Measurements from ENCODE around the gene N4BP2L2.

The N4BP2L2 gene

GRCh38 chr13:32468502-32469142, 70.0 kb downstream of the N4BP2L2 start:
- no peak for DNase-seq (ENCODE audit: low read depth)

GRCh38 chr13:32456591-32456990, 82.0 kb downstream of the N4BP2L2 start:
- DNase-seq (ENCODE audit: low read depth): no peak

GRCh38 chr13:32455594-32455903, 83.0 kb downstream of the N4BP2L2 start:
- no peak for DNase-seq (ENCODE audit: low read depth)

DNA sequence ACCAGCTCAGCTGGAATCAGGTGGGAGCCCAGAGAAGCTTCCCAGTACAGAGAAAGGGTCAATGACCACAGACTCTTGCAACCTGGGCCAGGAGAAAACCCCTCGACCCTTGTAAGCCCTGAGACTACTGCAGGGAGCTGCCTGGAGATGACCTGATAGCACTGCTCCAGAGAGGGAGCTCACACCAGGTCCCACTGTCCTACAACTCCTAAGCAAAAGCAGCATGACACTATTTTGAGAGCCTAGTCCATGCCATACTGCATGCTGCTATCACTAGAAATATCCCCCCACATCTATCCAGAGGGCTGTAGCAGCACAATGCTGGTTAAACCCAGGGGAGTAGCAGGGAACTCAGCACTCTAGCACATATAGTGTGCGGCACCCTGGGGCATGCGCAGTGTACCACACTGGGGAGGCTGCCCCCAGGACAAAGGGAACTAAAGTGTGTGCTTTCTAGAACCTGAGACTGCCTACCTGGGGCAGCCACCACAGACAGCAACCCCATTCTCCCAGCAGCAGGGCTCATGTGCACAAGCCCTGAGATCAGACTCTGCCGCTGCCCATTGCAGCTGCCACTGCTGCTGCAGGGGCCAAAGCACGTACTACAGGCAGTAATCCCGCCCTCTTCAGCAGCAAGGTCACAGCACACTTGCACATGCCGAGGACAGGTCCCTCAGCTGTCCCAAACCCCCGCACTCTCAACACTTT, 83.6 kb downstream of the N4BP2L2 start:
- DNase-seq (ENCODE audit: low read depth): no peak

- DNase-seq (ENCODE audit: low read depth): no peak
Measured at GRCh38 chr13:32453981-32454380, 84.6 kb downstream of the N4BP2L2 start.

DNA sequence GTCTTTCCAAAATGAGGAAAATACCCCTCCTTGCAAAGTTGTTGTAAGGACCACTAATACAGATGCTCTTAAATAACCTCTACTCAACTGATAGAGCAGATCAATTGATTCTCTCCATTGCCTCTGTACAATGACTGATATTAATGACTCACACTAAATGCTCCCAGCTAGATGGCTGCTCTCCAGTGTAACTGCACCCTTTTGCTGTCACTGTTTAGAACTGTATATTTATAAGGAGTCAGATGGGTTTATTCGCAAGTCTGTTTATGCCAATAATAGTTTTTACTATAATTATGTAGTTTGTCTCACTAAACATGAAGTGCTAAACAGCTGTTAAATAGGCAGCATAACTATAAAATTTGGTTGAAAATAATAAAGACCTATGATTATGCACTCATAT, 89.6 kb downstream of the N4BP2L2 start:
- DNase-seq (ENCODE audit: low read depth): no peak

DNA sequence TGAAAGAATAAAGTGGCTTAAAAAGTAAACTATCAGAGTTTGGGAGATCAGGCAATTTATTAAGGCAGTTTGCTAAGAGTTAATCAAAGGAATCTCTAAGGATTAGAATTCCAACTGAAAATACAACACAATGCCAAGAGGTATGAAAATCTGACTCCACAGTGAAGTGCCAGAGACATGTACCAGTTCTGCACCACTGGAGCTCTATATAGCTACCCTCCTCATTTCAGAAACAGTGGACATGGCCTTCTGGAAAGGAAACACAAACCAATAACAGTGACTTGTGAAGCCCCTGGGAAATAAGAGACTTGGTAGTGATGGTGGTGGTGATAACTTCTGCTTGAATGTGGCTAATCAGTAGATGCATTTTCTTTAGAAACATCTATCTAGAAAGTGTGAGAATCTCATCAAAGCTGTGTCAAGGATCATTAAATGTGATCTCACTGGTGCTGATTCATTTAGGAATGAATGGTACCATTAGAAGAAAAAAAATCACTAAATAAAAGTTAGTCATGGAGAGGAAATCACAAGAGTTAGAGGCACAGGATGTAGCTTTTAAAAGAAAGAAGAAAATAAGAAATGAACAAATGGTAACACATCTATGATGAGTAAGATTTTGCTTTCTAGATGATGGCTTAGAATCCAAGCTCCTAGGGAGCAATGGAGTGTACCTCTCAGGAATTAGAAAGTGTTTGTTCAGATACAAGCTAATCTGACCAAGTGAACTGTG, 90.5 kb downstream of the N4BP2L2 start:
- no peak for DNase-seq (ENCODE audit: low read depth)

DNA sequence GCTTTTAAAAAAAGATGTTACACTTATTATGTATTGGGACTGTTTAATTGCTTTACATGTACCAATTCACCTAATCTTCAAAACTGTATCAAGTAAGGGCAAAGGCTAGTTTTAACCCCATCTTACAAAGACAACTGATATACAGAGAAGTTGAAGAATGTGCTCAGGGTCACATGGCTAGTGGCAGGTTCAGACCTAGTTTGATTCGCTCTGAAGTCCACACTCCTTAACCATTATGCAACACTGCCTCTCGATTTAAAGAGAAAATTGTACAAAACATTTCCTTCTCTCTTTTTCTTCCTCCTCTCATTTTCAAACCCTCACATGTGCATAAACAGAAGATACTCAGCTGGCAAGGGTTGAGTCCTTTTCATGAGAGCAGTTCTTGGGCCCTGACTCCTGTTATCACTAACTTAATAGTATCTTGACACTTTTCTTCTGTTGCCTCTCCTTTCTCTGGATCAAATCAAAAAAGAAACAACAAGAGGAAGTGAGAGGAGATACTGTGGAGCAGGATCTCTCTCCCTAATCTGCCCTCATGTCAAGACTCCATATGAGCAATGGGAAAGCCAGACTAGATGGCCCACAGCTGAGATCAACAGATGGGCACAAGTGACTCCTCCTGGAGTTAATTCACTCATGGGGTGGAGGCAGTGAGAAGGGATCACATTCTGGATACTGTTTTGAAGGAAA, 91.7 kb downstream of the N4BP2L2 start:
- DNase-seq (ENCODE audit: low read depth): no peak

DNA sequence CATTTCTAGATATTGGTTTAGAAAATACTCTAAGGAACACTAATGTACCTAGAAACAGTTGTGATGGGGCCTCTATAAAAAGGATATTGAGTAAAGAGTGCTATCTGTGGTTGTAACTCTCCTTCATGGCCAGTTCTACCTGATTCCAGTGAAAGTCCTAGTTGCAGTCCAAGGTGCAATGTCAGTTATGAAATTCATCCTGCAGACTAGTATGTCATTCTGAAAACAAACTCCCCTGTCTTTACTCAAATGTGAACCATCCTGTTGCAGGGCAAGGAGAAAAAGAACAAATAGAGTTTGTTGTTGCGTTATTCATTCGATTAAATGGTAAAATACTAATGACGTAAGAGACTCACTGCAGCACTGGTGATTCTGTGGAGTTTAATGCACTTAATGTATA, 92.4 kb downstream of the N4BP2L2 start:
- DNase-seq (ENCODE audit: low read depth): no peak

DNA sequence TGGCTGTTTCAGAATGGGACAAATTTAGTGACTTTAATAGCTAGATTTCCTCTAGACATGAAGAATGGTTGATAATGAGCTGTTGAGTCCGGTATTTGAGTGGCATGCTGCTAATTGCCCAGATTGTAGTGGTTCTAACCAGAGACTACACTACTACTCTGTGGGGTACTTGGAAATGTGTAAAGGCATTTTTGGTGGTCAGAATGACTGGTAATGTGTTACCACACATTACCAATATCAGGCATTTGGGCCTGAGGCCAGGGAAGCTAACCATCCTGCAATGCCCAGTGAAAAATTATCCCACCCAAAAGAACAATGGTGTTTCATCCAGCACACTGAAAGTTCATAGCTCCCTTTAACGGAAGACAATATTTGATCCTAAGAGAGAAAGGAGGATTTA, 93.1 kb downstream of the N4BP2L2 start:
- no peak for DNase-seq (ENCODE audit: low read depth)

- DNase-seq (ENCODE audit: low read depth): no peak
Measured at GRCh38 chr13:32443111-32443510, 95.5 kb downstream of the N4BP2L2 start.

DNA sequence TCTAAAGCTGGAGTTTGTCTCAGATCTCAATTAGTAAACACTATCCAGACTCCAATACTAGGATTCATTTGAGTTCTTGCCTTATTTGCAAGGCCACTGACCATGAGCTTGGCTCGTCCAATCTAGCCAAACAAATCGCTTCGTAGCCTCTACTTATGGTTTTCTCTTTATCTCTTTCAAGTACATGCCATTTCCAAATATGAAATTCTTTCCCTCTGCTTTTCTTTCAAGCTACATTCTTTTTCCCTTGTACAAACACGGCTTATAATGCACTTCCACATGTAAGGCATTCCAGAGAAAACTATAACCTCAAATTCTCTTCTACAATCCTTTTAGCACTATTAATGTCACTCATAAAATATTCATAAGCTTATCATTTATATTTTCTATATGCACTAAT, 99.7 kb downstream of the N4BP2L2 start:
- DNase-seq (ENCODE audit: low read depth): no peak

GRCh38 chr13:32432856-32433255, 105.7 kb downstream of the N4BP2L2 start:
- DNase-seq (ENCODE audit: low read depth): no peak

GRCh38 chr13:32431361-32431760, 107.2 kb downstream of the N4BP2L2 start:
- DNase-seq (ENCODE audit: low read depth): no peak

DNA sequence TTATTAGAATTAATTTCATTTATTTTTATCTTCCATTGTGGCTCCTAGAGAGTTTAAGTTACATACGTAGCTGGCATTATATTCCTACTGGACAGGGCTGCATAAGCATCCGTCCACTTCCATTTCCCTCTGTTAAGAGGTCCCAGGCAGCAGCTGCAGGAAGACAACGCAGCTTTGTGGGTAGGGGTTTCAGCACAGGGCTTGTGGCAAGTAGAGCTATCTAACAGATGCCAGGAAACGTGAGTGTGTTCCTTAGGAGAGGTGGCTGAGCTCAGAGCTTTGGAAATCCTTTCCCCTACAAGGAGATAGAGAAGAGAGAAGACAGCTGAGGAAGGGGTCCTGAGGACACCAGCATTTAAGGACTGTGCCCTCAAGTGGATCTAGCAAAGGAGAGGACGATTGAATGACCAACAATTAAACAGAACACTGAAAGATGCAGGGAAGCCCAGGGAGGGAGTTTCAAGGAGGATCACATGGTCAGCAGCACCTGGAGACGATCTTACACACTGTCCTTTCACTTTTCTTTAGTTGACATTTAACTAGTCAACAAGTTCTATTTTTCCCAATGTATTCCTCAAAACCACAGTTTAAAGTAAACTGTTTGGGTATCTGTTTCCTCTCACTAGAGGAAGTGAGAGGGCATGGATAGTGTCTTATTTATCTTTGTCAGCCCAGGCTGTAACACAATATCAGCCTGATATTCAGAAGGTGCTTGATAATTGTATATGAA, 108.4 kb downstream of the N4BP2L2 start:
- DNase-seq (ENCODE audit: low read depth): no peak

DNA sequence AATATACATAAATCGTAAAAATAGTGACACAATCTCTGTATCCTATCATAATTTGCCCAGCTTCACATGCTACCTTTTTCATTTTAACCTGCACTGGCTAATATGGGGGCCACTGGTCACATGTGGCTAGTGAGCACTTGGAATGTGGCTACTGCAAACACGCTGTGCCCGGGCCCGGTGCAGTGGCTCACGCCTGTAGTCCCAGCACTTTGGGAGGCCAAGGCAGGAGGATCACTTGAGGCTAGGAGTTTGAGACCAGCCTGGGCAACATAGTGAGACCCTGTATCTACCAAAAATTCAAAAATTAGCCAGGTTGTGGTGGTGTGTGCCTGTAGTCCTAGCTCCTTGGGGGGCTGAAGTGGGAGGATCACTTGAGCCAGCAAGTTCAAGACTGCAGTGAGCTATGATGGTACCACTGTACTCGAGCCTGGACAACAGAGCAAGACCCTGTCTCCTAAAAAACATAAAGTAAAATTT, 109.1 kb downstream of the N4BP2L2 start:
- no peak for DNase-seq (ENCODE audit: low read depth)

DNA sequence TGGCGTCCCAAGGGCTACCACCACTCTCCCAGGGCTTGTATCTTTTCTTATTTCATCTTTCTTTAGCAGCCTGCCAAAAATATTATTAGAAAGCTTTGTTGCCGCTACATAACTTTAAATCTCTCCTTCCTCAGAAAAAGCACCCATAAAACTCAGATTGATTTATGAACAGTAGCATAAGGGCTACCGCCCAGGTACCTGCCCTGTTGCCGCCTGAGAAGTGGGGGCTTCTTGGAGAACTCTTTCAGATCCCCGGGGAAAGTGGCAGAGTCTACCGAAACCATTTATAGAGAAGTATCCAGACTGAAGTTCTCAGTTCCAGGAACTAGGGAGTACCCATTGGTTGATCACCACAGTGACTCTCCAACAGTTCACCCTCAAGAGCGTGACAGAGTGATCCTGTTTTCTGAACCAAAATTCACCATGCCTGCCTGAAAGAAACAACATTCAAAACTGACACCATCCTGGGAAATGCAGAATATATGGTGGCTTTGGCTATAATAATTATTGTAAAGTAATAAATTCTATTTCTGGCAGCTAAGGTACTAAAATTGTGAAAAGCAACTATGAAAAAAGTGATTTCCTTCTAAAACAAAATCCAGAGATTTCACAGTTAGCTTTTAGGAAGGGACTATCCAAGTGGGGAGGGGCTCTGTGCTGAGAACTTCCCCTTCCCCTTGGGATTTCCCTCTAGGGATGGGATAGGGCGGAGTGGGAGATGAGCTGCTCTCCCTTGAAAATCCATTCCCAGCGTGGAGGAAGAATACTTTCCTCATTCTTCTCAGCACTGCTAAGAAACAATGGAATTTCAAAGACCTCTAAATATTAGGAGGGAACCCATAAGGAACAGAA, 109.8 kb downstream of the N4BP2L2 start:
- no peak for DNase-seq (ENCODE audit: low read depth)

- DNase-seq (ENCODE audit: low read depth): peak; percentile 87
Measured at GRCh38 chr13:32427852-32428580, 110.6 kb downstream of the N4BP2L2 start, which contains the start of gene N4BP2L1. Gene N4BP2L1, minus strand, starts transcription at chr13:32428130. Its CDS starts 48 bp downstream, at chr13:32428082.

DNA sequence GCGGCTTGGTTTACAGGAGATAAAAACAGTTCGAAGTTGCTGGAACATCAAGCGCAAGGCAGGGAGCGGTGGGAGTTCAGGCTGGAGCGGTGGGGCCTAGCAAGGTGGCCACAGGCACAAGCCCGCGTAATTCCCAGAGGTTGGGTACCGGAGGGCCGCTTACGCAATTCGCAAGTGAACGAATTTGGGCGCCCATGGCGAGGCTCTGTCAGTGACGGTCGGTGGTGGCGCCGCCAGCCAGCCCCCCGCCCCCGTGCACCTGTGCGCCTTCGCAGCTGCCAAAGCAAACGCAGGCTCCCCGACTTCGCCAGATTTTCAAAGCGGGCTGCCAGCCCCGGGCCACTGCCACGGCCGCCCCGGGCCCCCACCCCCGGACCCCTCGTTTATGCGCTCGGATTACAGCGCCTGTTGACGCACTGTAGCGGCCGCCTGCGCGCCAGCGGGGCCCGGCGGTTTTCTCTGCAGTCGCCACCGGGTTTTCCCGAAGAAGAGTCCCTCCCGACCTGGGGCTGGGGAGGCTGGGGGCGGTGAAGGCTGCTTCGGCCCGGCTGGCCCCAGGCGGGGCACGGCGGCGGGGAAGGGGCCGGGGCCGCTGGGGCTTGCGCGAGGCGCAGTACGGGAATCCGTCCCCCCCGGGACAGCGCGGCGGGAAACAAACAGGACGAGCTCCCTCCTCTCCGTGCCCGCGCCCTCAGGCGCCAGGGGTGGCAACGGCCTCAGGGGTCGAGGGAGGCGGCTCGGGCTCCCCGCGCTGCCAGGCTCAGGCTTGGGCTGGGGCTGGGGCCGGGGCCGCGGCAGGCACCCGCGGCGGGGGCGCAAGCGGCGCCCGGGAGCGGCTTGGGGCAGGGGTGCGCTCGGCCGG, 111.4 kb downstream of the N4BP2L2 start:
- DNase-seq (ENCODE audit: low read depth): peak; percentile 37
